Psoas muscle (tissue), 8 donors: Measurements from ENCODE around the gene RFX2. TPM values are rescaled to one million over a fixed set of nuclear protein-coding genes. Genes with fewer than 3 reads are reported as not detected.
"Not testable (repeated sequence)": the region's sequence is repeated elsewhere in the genome, so short reads cannot be mapped to it uniquely, and the experiment has no call there.

Source experiments
- ATAC-seq, 4 donors: fragments of 200-7000 bp; cut with Tn5 transposase; one replicate each; pipeline ENCODE4 v1.9.1; 2020; ENCODE audit warnings: moderate library complexity in 3 of 4, mild to moderate bottlenecking in 2 of 4
- DNase-seq, 2 donors: peaks; one replicate each; pipeline ENCODE4 v3.0.0-alpha.2; 2020
- H3K27ac ChIP-seq: fragments of 200-600 bp; one replicate; pipeline ENCODE4 v1.8.0; 2022
- H3K27me3 ChIP-seq, 3 donors: fragments of 200-600 bp in 1 of 3; one replicate each; pipeline versions ENCODE4 v1.6.1 to v1.8.0; 2013 to 2022; ENCODE audit warnings: low read length in 2 of 3, mild to moderate bottlenecking in 2 of 3, moderate library complexity in 1 of 3; ENCODE audit not compliant: insufficient read depth in 3 of 3
- H3K36me3 ChIP-seq, 2 donors: fragments of 200-600 bp in 1 of 2; one replicate each; pipeline versions ENCODE4 v1.6.1 to v1.8.0; 2013 to 2022; ENCODE audit warnings: low read depth in 1 of 2, mild to moderate bottlenecking in 1 of 2, moderate library complexity in 1 of 2; ENCODE audit not compliant: insufficient read depth in 1 of 2
- H3K4me1 ChIP-seq: fragments of 200-600 bp; one replicate; pipeline ENCODE4 v1.8.0; 2022
- H3K4me3 ChIP-seq: fragments of 200-600 bp; one replicate; pipeline ENCODE4 v1.8.0; 2022; ENCODE audit warnings: mild to moderate bottlenecking
- H3K9me3 ChIP-seq: fragments of 200-600 bp; one replicate; pipeline ENCODE4 v1.8.0; 2022
- CTCF ChIP-seq: fragments of 200-600 bp; IDR thresholded peaks from one replicate; pipeline ENCODE4 v1.8.0; 2022; ENCODE audit warnings: antibody characterized with exemption
- WGBS, 3 donors: extraction: QIAGEN DNeasy Blood & Tissue Kit; methylation state at CpG; one replicate each; pipeline versions ENCODE4 v1.1.6 to v1.1.7; 2013; 5-methylcytosine and 5-hydroxymethylcytosine counted together
- intact Hi-C, 2 donors: fragments of 100-400 bp; cut with DNase I; formaldehyde crosslinking; loops; one replicate each; pipeline versions ENCODE4 v1.11.0 to v1.14.2; 2022
- polyA plus RNA-seq, 3 donors: library from polyadenylated mRNA; stranded (reverse); fragments of 200-250 nt; gene quantifications; one replicate each; pipeline ENCODE4 v1.2.3, GENCODE V29; 2013
- total RNA-seq, 4 donors: library from RNA; stranded (reverse); fragmentation: NEBNext Ultra II Directional in 2 of 4; extraction: Animal tissue kit (Norgen Biotek cat#: 25700) in 2 of 4; gene quantifications; one replicate each; pipeline versions ENCODE4 v1.2.1 to v1.2.4, GENCODE V29; 2021 to 2023
- donor health status: healthy with polysubstance abuse.
- donor health status: DM: no; HTN: no; CAD: no; lungs with moderate emphysema.
- donor health status: Bipolar disorder and iron deficiency.
- donor health status: healthy.
- donor health status: DM: yes; HTN: yes; CAD: no.
- donor health status: DM: no; HTN: no; CAD: no.
- donor health status: DM: no; HTN: no; CAD: no.
- donor health status: DM: yes; HTN: yes; CAD: no.

RFX2 gene
- total and polyA plus RNA-seq, 7 donors = 0.58 to 2.1 (median 1.0) TPM

GRCh38 chr19:6108721-6109633 is 1.3 kb downstream of the RFX2 start:
- intact Hi-C loops = no loop called here
- no peak for TF ChIP-seq CTCF
- ATAC-seq = no peak
- peak overlapping the region; percentile 66 for H3K4me3 ChIP-seq
- H3K36me3 ChIP-seq = no peaks in the 10 kb centered on the region
- peaks cover 11% of the 10 kb centered on the region for H3K4me1 ChIP-seq
- peak overlapping the region; percentile 46 for H3K27ac ChIP-seq
- no peaks in the 10 kb centered on the region for H3K9me3 ChIP-seq
- 1 to 2% (median 1%) methylated on average over 46 to 47 of the region's 47 CpGs for WGBS, 3 donors
- peaks cover 0 to 32% (median 0%) of the 10 kb centered on the region in 3 donors for H3K27me3 ChIP-seq
- DNase-seq = peak; percentile 61 to 65

DNA sequence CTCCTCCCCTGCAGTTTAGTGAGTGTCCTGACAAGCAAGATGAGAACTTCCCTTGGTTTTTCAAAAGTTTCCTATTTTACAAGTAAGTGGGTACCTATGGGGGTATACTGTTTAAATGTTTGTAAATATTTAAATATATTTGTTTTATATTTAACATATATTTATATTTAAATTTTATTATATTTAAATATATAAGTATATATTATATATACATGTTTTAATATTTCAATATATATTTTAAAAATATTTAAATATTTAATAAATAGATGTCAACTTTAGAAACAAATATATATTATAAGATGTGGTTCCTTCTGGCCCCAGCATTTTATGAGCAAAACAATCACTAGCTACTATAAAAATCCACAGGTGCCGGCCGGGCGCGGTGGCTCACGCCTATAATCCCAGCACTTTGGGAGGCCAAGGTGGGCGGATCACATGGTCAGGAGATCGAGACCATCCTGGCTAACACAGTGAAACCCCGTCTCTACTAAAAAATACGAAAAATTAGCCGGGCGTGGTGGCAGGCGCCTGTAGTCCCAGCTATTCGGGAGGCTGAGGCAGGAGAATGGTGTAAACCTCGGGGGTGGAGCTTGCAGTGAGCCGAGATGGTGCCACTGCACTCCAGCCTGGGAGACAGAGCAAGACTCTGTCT is 3.5 kb downstream of the RFX2 start:
- H3K27ac ChIP-seq, H3K4me3 ChIP-seq, DNase-seq, H3K9me3 ChIP-seq, ATAC-seq, H3K36me3 ChIP-seq, intact Hi-C loops: not testable (repeated sequence)
- WGBS, 3 donors = 80 to 92% (median 83%) methylated on average over 15 of the region's 15 CpGs
- Histone ChIP-seq H3K27me3 (peaks cover 0 to 32% (median 0%) of the 10 kb centered on the region in 3 donors), H3K4me1 (peaks cover 11% of the 10 kb centered on the region)

DNA sequence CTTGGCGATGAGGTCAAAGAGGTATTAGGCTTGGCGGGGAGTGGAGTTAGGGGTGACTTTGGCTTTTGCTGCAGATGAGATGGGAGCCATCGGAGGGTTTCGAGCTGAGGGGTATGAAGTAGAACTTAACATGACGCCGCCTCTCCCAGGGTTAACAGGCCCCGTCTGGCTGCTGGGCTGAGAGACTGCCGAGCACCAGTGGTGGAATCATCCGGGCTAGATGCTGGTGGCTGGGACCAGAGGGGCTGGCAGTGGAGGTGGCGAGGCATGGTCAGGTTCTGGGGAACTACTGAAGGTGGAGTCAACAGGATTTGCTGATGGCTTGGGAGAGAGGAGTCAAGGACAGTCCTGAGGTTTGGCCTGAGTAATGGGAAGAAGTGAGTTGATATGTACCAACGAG is 4.9 kb downstream of the RFX2 start:
- Histone ChIP-seq H3K9me3 (no peaks in the 10 kb centered on the region), H3K27ac (no peak overlapping the region), H3K4me1 (peaks cover 11% of the 10 kb centered on the region), H3K36me3 (no peaks in the 10 kb centered on the region), H3K4me3 (no peak overlapping the region), H3K27me3 (peaks cover 0 to 32% (median 0%) of the 10 kb centered on the region in 3 donors)
- DNase-seq (no peak), ATAC-seq (no peak)
- WGBS, 3 donors = 78 to 84% (median 81%) methylated on average over 11 of the region's 11 CpGs
- no peak for TF ChIP-seq CTCF
- intact Hi-C loops = no loop called here

- TF ChIP-seq CTCF = no peak
- H3K4me3 ChIP-seq = no peak overlapping the region
- whole genome bisulfite sequencing, 3 donors = 30 to 53% (median 38%) methylated on average over 4 of the region's 4 CpGs
- H3K27me3 ChIP-seq = peaks cover 0 to 21% (median 0%) of the 10 kb centered on the region in 3 donors
- H3K27ac ChIP-seq = peak overlapping the region; percentile 9
- H3K4me1 ChIP-seq = peaks cover 3% of the 10 kb centered on the region
- no peak for DNase-seq
- ATAC-seq = no peak
- intact Hi-C loops = no loop called here
- no peaks in the 10 kb centered on the region for H3K36me3 ChIP-seq
- no peaks in the 10 kb centered on the region for H3K9me3 ChIP-seq
These were observed 6.4 kb downstream of the RFX2 start for GRCh38 chr19:6103894-6104293.

GRCh38 chr19:6103217-6103644 is 7.1 kb downstream of the RFX2 start:
- H3K27ac ChIP-seq = no peak overlapping the region
- DNase-seq (peak; percentile 72 to 81), ATAC-seq (peak in 2 of 4 donors; percentile 63 to 78)
- peaks cover 0 to 15% (median 0%) of the 10 kb centered on the region in 3 donors for H3K27me3 ChIP-seq
- intact Hi-C loops = no loop called here
- no peak overlapping the region for H3K4me3 ChIP-seq
- WGBS, 3 donors = 10 to 23% (median 15%) methylated on average over 3 of the region's 3 CpGs
- no peaks in the 10 kb centered on the region for H3K36me3 ChIP-seq
- no peaks in the 10 kb centered on the region for H3K4me1 ChIP-seq
- H3K9me3 ChIP-seq = no peaks in the 10 kb centered on the region
- TF ChIP-seq CTCF = no peak
